Naive B cell (primary cell): Measurements from ENCODE around the gene FAM9A. TPM values are rescaled to one million over a fixed set of nuclear protein-coding genes. Genes with fewer than 3 reads are reported as not detected.
"Not testable (repeated sequence)": the region's sequence is repeated elsewhere in the genome, so short reads cannot be mapped to it uniquely, and the experiment has no call there.

Experiments
- ATAC-seq, 2 donors: fragments of 150-1000 bp; cut with Tn5 transposase; 2 replicates each; pipeline ENCODE4 v1.10.0; 2021; ENCODE audit warnings: low read depth in 2 of 2, mild to moderate bottlenecking in 2 of 2, moderate library complexity in 2 of 2
- DNase-seq: peaks from one replicate; pipeline ENCODE4 v3.0.0; 2022
- H3K27ac Mint-ChIP-seq, 6 donors: one replicate each; pipeline ENCODE4 v1.8.0; 2020 to 2022; ENCODE audit warnings: mild to moderate bottlenecking in 6 of 6, mixed read lengths in 6 of 6, moderate library complexity in 5 of 6, inconsistent platforms in 2 of 6
- H3K27me3 Mint-ChIP-seq, 3 donors: one replicate each; pipeline ENCODE4 v1.8.0; 2021 to 2022; ENCODE audit warnings: mixed read lengths in 3 of 3, mild to moderate bottlenecking in 1 of 3
- H3K36me3 Mint-ChIP-seq, 2 donors: one replicate each; pipeline ENCODE4 v1.8.0; 2020 to 2022; ENCODE audit warnings: mixed read lengths in 2 of 2, inconsistent platforms in 1 of 2, mild to moderate bottlenecking in 1 of 2
- H3K4me1 Mint-ChIP-seq, 3 donors: one replicate each; pipeline ENCODE4 v1.8.0; 2020 to 2022; ENCODE audit warnings: mixed read lengths in 3 of 3, inconsistent platforms in 1 of 3, mild to moderate bottlenecking in 1 of 3, moderate library complexity in 1 of 3
- H3K4me3 Mint-ChIP-seq, 8 donors: one replicate each; pipeline ENCODE4 v1.8.0; 2020 to 2022; ENCODE audit warnings: mild to moderate bottlenecking in 8 of 8, mixed read lengths in 8 of 8, moderate library complexity in 8 of 8, inconsistent platforms in 2 of 8
- H3K9me3 Mint-ChIP-seq, 7 donors: one replicate each; pipeline ENCODE4 v1.8.0; 2020 to 2022; ENCODE audit warnings: mixed read lengths in 7 of 7, mild to moderate bottlenecking in 5 of 7, inconsistent platforms in 2 of 7, moderate library complexity in 1 of 7
- polyA plus RNA-seq, 6 donors: library from polyadenylated mRNA; unstranded; fragments of 300-500 nt; fragmentation: Illumina TruSeq; gene quantifications; one replicate each; pipeline ENCODE4 v1.2.3, GENCODE V29; 2021; ENCODE audit warnings: low read depth in 6 of 6

FAM9A gene
- polyA plus RNA-seq, 6 donors from 2014 or later: not detected

DNA sequence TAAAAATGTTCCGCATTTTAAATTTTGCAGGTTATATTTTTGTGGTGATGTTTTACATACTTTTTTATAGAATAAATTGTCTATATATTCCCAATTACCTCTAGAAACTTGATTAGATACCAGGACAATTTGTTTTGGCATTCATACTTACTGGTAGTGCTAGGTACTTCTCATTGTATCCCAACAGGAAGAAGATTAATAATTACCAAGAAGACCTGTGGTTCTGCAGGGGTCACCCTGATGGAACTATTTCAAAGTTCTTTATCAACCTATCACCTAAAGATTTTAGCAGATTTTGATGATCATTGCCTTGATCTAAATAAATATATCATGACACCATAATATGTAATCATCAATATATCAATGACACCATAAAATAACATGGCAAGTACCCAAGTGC lies 22.5 kb upstream of the FAM9A start:
- Mint-ChIP-seq H3K36me3 (no peaks in the 10 kb centered on the region), H3K4me1 (no peaks in the 10 kb centered on the region), H3K27me3 (peaks cover 19 to 33% (median 21%) of the 10 kb centered on the region in 3 donors), H3K4me3 (no peak overlapping the region), H3K9me3 (peaks cover 0 to 3% (median 0%) of the 10 kb centered on the region in 7 donors), H3K27ac (no peak overlapping the region)
- ATAC-seq (no peak), DNase-seq (no peak)

DNA sequence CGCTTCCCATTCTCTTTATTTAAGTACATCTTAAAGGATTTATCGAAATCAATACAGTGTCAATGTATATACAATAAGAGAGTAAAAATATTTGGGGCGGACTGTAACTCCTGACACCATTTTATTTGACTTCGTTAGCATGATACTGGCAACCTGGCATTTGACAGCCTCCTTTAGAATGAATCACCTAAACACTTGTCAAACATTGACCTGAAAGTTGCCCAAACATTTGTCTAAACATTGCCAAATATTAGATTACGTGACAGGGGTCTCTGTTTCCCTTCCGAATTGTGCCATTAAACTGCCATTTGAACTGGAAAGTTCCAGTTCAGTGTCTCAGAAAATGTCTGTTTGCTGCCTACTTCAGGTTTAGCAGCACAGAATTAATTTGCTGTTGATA lies 20.8 kb upstream of the FAM9A start:
- peaks cover 0 to 3% (median 0%) of the 10 kb centered on the region in 7 donors for H3K9me3 Mint-ChIP-seq
- ATAC-seq (no peak), DNase-seq (no peak)
- no peaks in the 10 kb centered on the region for H3K4me1 Mint-ChIP-seq
- no peaks in the 10 kb centered on the region for H3K36me3 Mint-ChIP-seq
- no peak overlapping the region for H3K4me3 Mint-ChIP-seq
- peaks cover 14 to 28% (median 21%) of the 10 kb centered on the region in 3 donors for H3K27me3 Mint-ChIP-seq
- no peak overlapping the region for H3K27ac Mint-ChIP-seq

DNA sequence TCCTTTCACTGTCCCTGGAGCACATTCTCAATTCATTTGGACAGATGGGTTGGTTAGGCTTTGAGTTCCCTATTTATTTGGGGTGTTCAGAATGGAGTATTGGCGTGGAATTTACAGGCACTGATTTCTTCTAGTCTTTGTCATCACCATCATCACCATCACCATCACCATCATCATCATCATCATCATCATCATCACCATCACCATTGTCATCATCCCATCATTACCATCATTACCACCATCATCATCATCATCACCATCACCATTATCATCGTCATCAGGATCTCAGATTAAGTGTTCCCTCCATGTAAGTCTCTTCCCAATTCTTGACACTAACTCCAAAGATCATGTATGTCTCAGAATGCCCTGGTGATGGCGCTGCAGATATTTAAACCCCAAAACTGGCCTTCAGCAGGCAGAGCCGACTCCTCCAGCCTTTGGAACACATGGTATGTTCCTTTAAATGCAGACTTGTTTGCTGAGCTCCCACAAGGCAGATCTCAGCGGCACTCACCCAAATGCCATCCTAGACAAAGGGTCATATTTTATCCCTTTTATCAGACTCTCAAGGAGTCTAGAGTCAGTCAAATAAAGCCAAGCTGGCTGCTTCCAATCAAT lies 19.8 kb upstream of the FAM9A start:
- DNase-seq (no peak), ATAC-seq (no peak)
- Mint-ChIP-seq H3K36me3 (no peaks in the 10 kb centered on the region), H3K4me3 (no peak overlapping the region), H3K9me3 (peaks cover 0 to 3% (median 0%) of the 10 kb centered on the region in 7 donors), H3K27ac (peak overlapping the region in 1 of 6 donors; percentile 44), H3K4me1 (no peaks in the 10 kb centered on the region), H3K27me3 (peaks cover 11 to 28% (median 16%) of the 10 kb centered on the region in 3 donors)

DNA sequence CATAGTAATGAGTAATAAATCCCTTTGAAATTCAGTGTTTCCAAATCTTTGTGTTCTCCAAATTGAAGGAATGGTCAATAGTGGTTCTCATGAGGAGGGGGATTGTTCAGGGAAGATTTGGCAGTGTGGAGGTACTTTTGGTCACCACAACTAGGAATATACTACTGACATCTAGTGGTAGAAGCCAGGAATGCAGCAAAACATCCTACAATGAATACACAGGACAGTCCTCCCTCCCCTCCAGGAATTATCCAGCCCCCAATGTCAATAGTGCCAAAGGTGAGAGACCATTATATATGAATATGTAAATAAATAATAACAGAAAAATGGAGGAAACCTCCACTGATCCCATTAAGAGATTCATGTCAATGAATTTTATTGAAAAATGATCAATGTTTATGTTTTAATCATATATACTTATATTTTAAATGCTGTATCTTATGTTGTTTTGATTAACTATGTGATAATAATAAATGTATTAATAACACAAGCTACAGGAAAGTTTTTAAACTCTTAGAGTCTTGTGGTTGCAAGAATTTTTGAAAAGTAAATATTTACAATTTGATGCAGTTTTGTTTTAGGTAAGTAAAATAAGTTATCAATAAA lies 14.4 kb upstream of the FAM9A start:
- ATAC-seq: peak in 1 of 2 donors; percentile 25
- H3K4me3 Mint-ChIP-seq: no peak overlapping the region
- DNase-seq: peak; percentile 27
- peaks cover 2 to 7% (median 3%) of the 10 kb centered on the region in 3 donors for H3K27me3 Mint-ChIP-seq
- no peaks in the 10 kb centered on the region for H3K36me3 Mint-ChIP-seq
- H3K27ac Mint-ChIP-seq: no peak overlapping the region
- no peaks in the 10 kb centered on the region for H3K4me1 Mint-ChIP-seq
- no peaks in the 10 kb centered on the region for H3K9me3 Mint-ChIP-seq

DNA sequence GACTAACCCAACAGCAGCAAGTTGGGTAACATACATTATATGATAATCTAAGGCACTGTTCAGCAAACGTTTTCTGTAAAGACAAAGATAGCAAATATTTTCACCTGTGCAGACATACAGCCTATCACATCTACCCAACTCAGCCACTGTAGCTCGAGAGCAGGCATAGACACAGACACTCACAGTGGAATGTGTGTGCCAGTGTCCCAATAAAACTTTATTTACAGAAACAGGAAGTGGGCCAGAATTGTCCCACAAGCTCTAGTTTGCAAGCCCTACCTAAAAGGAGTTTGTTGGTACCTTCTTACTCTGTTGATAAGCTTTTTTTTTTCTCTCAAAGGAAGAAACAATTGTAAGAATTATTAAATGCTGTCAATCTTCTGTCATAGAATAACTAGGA lies 11.9 kb upstream of the FAM9A start:
- DNase-seq (no peak), ATAC-seq (no peak)
- Mint-ChIP-seq H3K4me1 (no peaks in the 10 kb centered on the region), H3K4me3 (no peak overlapping the region), H3K36me3 (no peaks in the 10 kb centered on the region), H3K27ac (no peak overlapping the region), H3K9me3 (no peaks in the 10 kb centered on the region), H3K27me3 (peaks cover 10 to 12% (median 10%) of the 10 kb centered on the region in 3 donors)

DNA sequence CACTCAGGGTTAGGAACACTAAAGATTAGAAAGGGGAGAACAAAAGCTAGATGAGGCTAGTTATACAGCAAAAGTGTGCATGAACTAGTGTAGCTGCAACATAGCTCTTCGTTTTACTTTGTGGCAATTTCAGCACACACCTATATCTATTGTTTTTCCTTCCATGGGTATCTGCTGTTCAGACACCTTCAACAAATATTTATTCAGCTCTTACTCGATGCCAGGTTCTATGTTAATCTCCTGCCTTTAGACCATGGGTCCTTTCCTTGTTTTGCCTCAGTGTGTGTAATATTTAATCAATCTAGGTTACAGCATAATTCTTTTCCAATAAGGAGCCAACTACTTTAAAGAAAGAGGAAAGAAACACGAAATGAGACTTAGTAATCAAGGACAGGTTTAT lies 10.4 kb upstream of the FAM9A start:
- H3K36me3 Mint-ChIP-seq: no peaks in the 10 kb centered on the region
- H3K4me3 Mint-ChIP-seq: no peak overlapping the region
- H3K27me3 Mint-ChIP-seq: peaks cover 14 to 25% (median 18%) of the 10 kb centered on the region in 3 donors
- H3K9me3 Mint-ChIP-seq: no peaks in the 10 kb centered on the region
- no peak overlapping the region for H3K27ac Mint-ChIP-seq
- ATAC-seq (no peak), DNase-seq (no peak)
- no peaks in the 10 kb centered on the region for H3K4me1 Mint-ChIP-seq

DNA sequence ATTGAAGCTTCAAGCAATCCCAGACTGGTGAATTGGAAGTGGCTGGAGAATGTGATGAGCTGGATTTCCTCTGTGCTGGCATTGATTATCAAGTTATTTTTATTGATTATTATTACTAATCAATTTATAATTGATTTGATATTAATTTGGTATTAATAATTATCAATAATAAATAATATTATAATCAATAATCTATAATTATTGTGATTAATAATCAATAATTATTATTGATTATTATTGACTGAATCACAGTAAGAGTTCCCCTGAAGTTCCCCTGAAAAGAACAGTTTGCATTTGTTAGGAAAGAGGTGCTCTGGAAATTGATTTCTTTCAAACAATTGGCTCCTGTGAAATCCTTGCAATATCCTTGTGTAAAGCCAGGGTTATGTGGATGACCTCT lies 7.5 kb upstream of the FAM9A start:
- H3K36me3 Mint-ChIP-seq: no peaks in the 10 kb centered on the region

DNA sequence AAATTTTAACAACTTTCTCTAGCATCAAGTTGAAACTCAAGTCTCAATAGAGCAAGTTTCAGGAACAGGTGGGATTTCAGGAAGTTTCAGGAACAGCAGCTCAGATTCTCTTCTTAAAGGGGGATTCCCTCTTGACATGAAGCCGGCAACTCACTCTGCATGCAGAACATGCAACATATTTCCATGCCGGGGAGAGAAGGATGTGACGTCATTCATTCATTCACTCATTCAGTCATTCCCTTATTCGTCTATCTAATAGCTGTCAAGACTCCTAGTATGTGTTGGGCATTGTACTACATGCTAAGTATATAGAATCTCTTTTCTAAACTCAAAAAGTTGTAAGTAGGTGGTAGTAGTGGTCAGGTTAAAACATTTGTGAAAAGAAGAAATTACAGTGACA lies 4.8 kb upstream of the FAM9A start:
- ATAC-seq (no peak), DNase-seq (no peak)
- no peaks in the 10 kb centered on the region for H3K9me3 Mint-ChIP-seq
- H3K36me3 Mint-ChIP-seq: no peaks in the 10 kb centered on the region
- H3K4me1 Mint-ChIP-seq: no peaks in the 10 kb centered on the region
- H3K27ac Mint-ChIP-seq: no peak overlapping the region
- H3K4me3 Mint-ChIP-seq: no peak overlapping the region
- H3K27me3 Mint-ChIP-seq: peaks cover 17 to 44% (median 25%) of the 10 kb centered on the region in 3 donors

More for the DNA sequence above, 7.5 kb upstream of the FAM9A start:
- peaks cover 17 to 36% (median 25%) of the 10 kb centered on the region in 3 donors for H3K27me3 Mint-ChIP-seq
- no peak for DNase-seq
- no peaks in the 10 kb centered on the region for H3K4me1 Mint-ChIP-seq
- ATAC-seq: no peak
- no peak overlapping the region for H3K4me3 Mint-ChIP-seq
- no peak overlapping the region for H3K27ac Mint-ChIP-seq
- no peaks in the 10 kb centered on the region for H3K9me3 Mint-ChIP-seq

DNA sequence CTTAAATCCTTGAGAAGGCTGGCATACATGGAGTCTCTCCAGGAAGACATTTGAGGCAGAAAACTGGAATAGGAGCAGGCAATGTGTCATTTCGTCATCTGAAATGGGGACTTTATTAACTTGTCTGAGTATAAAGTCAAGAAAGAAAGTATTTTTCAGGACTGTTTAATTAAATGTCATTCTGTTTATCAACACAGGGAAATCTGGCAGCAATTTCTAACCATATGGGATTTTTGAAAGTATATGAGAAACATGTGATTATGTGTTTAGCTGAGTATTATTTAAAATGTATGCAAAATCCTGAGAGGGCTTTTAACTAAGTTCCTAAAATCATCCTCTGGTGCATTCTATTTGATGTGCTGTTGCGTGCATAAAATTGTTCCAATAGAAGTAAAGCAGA lies 3.9 kb upstream of the FAM9A start:
- ATAC-seq: no peak
- H3K4me3 Mint-ChIP-seq: no peak overlapping the region

DNA sequence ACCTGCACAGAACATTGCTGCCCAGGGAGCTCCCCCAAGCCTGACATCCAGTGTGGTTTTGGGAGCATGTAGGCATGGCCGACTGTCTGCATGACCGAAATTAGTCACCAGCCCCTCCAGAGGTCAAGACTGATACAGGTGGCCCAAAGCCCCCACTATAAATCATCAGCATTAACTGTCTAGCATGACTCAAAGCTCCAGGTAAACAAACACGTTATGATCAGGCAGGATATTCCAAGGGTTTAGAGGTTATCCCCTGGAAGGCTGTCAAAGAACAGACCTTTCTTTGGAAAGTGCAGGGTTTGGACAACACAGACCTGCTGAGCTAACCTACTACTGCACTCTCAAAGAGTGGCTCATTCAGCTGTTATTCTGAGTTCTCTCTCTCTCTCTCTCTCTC lies 2.1 kb upstream of the FAM9A start:
- ATAC-seq (no peak), DNase-seq (no peak)
- H3K27ac Mint-ChIP-seq: no peak overlapping the region
- H3K36me3 Mint-ChIP-seq: no peaks in the 10 kb centered on the region
- no peaks in the 10 kb centered on the region for H3K4me1 Mint-ChIP-seq
- peaks cover 12 to 35% (median 18%) of the 10 kb centered on the region in 3 donors for H3K27me3 Mint-ChIP-seq
- no peaks in the 10 kb centered on the region for H3K9me3 Mint-ChIP-seq
- H3K4me3 Mint-ChIP-seq: no peak overlapping the region

More for the DNA sequence above, 3.9 kb upstream of the FAM9A start:
- Mint-ChIP-seq H3K27me3 (peaks cover 12 to 36% (median 19%) of the 10 kb centered on the region in 3 donors), H3K4me1 (no peaks in the 10 kb centered on the region), H3K27ac (no peak overlapping the region), H3K9me3 (no peaks in the 10 kb centered on the region), H3K36me3 (no peaks in the 10 kb centered on the region)
- DNase-seq: no peak

DNA sequence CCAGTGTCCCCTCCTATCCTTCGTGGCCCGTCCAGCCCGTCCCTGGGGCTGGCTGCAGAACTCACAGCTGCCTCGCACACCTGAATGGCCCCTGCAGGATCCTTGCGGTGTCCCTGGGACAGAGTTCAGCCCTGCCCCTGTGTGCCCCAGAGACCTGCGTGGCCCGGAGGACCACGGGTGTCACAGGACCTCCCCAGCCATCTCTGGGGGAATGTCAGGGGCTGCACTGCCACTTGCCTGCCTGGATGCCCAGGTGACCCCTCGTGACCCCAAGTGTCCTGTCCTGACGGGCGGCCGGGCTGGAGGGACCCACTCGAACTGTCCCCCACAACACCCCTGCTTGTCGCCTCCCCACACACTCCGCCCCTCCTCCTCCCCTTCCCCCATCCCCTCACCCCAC lies 832 bp downstream of the FAM9A start:
- not testable (repeated sequence) for H3K36me3 Mint-ChIP-seq, H3K4me3 Mint-ChIP-seq, ATAC-seq, H3K4me1 Mint-ChIP-seq, DNase-seq, H3K9me3 Mint-ChIP-seq, H3K27ac Mint-ChIP-seq
- H3K27me3 Mint-ChIP-seq: peaks cover under 1 to 14% (median 3%) of the 10 kb centered on the region in 3 donors

DNA sequence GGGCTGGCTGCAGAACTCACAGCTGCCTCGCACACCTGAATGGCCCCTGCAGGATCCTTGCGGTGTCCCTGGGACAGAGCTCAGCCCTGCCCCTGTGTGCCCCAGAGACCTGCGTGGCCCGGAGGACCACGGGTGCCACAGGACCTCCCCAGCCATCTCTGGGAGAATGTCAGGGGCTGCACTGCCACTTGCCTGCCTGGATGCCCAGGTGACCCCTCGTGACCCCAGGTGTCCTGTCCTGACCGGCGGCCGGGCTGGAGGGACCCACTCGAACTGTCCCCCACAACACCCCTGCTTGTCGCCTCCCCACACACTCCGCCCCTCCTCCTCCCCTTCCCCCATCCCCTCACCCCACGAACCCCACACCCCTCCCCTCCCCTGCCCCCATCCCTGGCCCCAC lies 1.9 kb downstream of the FAM9A start:
- H3K27me3 Mint-ChIP-seq: peaks cover 6 to 24% (median 8%) of the 10 kb centered on the region in 3 donors
- not testable (repeated sequence) for DNase-seq, H3K36me3 Mint-ChIP-seq, ATAC-seq, H3K4me3 Mint-ChIP-seq, H3K27ac Mint-ChIP-seq, H3K4me1 Mint-ChIP-seq, H3K9me3 Mint-ChIP-seq

DNA sequence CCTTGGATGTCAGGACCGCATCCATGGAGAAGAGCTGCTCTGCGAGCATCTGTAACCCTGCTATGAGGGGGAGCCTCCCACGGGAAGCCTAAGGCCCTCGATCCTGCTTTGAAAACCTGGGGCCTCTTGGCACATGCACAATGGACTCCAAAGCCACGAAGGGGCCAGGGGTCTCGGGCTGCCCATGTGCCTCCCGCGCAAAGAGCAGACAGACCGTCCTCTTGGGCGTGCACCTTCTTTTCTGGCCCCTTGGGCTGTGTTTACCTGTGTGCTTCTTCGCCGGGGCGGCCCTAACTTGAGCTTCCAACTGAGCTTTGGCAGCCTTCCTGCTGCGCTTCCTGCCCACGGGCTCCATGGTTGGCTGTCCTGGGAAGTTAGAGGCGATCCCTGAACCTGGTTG lies 2.5 kb downstream of the FAM9A start:
- ATAC-seq, DNase-seq, H3K9me3 Mint-ChIP-seq, H3K4me3 Mint-ChIP-seq, H3K4me1 Mint-ChIP-seq, H3K36me3 Mint-ChIP-seq: not testable (repeated sequence)
- H3K27me3 Mint-ChIP-seq: peaks cover 6 to 24% (median 8%) of the 10 kb centered on the region in 3 donors
- H3K27ac Mint-ChIP-seq: peak overlapping the region in 1 of 6 donors; percentile 92

DNA sequence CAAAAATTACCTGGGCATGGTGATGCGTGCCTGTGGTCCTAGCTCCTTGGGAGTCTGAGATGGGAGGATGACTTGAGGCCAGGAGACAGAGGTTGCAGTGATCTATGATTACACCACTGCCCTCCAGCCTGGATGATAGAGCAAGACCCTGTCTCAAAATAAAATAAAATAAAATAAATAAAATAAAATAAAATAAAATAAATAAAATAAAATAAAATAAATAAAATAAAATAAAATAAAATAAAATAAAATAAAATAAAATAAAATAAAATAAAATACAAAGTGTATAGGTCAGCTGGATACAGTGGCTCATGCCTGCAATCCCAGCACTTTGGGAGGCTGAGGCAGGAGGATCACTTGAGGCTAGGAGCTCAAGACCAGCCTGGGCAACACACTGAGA lies 14.1 kb downstream of the FAM9A start:
- H3K27me3 Mint-ChIP-seq, H3K4me1 Mint-ChIP-seq, H3K4me3 Mint-ChIP-seq, H3K36me3 Mint-ChIP-seq, H3K27ac Mint-ChIP-seq, DNase-seq, H3K9me3 Mint-ChIP-seq, ATAC-seq: not testable (repeated sequence)
